Measurements from ENCODE around the gene C11orf87.
A peak's percentile ranks its signal among the peaks of the same experiment; 100 is the strongest.

Gene C11orf87

DNA sequence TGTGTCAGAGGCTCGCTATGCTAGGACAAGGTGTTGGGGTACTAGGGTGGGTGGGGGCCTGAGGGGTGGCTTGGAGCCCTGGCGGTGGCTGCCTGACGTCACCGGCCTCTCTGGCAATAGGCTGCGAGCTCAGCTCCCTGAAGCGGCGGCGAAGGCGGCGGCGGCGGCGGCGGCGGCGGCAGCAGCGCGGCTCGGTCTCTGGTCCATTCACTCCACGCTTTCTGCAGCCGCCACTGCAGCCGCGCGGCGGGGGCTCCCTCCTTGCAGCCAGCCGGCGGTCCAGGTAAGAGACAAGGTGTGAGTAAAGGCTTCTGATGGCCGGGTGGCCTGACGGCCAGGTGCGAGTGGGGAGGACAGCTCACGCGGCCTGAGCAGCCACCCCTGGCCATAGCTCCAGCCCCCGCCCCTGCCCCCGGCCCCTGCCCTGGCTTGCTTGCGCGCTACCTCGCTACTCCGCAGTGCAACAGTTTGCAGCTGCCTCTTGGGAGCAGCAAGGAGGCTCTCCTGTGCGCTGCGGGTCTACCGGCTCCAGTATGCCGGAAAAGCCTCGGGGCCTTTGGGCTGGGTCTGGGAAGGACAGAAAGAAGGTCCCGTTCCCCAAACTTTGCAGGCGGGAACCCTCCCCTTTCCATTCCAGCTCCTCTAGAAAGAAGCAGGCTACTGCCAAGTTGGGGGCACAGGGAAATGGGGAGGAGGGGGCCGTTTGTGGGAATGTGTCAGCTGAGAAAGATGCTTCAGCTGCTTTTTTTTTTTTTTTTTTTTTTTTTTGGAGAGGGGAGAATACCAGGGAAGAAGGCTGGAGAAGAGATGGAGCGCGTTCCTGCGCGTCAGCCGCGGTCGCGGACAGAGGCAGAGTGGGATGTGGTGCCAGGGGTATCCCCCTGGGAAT lies at the start of gene C11orf87:
TSS of gene C11orf87 (plus strand) at position 210 of the 889 bp plus-strand sequence. CDS start 1,444 bp downstream, outside the sequence.
- DNase-seq, result no peak

DNA sequence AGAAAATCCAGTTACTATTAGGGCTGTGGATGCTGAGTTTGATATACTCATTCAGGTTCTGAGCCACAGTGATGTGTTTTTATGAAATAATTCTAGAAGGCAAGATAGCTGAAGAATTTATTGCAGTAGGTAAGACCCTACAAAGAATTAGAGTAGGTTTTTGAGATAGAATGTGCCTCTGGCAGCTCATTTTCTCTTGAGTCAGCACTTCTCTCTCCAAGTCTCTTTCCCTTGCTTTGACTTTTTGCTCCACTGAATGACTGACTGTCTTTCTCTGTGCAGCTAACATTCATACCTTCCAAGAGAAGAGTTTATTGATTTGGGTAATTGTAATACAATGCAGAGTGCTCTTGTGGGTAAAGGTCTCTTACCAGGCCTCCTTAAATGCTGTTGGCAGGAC lies 48.0 kb upstream of the C11orf87 start:
- DNase-seq, result no peak

DNA sequence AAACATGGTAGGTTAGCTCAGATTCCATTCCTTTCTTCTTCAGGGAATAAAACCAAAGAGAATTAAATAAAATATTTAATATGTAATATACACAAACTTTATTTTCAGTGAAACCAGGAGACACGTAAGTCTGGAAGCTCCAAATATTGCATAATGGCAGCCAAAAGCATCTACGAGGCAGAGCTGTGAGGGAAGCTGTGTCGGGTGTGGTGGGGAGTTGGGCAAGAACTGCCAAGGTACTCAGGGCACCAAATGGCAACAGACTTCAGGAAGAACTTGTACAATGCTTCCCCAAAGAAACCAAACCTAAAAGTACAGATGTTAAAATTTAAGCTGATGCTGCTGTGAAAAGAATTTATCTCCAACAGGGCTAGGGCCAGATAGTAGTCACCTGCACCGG lies 47.5 kb upstream of the C11orf87 start:
- no peak for DNase-seq

- DNase-seq, result no peak
Observed at GRCh38 chr11:109377039-109377742, 44.8 kb upstream of the C11orf87 start.

GRCh38 chr11:109378034-109378433 lies 44.0 kb upstream of the C11orf87 start:
- DNase-seq, result no peak

DNA sequence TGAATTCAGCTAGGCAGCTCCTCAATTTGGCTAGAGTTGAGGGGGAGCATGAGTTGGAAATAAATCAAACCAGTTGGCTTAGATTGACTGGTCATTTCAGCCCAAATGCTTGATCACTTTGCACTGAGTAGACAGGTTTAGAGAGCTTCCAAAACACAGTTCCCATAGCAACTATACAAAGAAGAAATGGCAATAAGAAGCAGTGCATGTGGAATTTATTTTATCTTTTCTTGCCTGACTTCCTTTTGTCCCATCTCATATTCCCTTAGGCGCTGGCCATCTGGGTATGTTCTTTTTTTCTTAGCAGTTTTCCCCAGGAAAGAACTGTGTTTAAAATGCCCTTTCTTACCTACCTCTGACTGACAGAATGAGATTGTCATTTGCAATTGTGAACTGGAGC lies 38.7 kb upstream of the C11orf87 start:
- DNase-seq, result peak; percentile 50

DNA sequence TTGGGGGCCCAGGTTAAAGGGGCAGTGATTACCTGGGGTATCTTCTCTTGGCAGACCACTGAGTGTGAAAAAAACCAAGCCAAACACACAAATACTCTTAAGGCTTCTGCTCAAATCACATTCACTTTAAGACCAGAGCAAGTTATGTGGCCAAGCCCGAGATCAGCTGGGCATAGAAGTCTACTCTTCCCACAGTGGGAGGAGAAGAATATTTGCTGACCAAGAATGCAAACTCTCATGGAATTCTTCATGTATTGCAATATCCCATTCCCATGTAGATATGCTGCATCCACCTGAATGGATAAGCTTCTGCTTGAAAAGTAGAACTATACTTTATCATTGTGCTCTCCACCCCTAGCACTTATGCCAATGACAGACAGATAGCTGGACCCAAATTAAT lies 37.1 kb upstream of the C11orf87 start:
- DNase-seq, result no peak

- no peak for DNase-seq
Observed at GRCh38 chr11:109388982-109389381, 33.0 kb upstream of the C11orf87 start.

GRCh38 chr11:109390752-109391151 lies 31.2 kb upstream of the C11orf87 start:
- no peak for DNase-seq

DNA sequence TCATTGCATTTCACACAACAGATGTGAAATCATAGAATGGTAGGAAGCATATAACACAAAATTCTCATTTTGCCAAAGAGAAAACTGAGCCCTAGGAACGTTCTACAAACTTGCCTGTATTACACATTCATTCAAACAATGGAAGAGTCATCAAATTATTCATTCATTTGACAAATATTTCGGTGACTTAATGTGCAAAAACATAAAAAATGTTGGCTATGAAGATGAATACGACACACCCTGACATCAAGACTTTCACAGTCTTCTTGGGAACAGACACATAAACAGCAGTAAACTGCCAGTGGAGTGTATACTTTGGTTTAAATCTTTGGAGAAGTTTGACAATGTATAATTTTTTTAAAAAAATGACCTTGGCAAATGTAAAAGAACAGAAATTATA lies 20.4 kb upstream of the C11orf87 start:
- DNase-seq, result no peak

GRCh38 chr11:109405671-109406070 lies 16.3 kb upstream of the C11orf87 start:
- no peak for DNase-seq

DNA sequence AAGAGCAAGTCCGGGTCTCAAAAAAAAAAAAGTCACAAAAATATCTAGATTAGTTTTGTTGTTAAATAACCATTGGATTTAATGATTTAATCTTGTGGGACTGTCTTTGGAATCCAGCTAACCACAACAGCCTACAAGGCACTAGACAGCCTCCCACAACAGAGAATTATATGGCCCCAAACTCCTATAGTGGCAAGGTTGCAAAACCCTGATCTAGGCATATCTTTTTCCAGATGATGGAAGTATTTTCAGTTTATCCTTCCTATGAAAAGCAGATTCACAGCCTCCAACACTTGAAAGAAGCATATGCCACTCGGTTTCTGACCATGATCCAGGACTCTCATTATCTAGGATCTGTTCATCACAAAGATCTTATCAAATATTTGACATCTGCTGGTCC lies 5.4 kb upstream of the C11orf87 start:
- DNase-seq, result no peak

- DNase-seq, result no peak
Observed at GRCh38 chr11:109422870-109423465, 978 bp downstream of the C11orf87 start.

DNA sequence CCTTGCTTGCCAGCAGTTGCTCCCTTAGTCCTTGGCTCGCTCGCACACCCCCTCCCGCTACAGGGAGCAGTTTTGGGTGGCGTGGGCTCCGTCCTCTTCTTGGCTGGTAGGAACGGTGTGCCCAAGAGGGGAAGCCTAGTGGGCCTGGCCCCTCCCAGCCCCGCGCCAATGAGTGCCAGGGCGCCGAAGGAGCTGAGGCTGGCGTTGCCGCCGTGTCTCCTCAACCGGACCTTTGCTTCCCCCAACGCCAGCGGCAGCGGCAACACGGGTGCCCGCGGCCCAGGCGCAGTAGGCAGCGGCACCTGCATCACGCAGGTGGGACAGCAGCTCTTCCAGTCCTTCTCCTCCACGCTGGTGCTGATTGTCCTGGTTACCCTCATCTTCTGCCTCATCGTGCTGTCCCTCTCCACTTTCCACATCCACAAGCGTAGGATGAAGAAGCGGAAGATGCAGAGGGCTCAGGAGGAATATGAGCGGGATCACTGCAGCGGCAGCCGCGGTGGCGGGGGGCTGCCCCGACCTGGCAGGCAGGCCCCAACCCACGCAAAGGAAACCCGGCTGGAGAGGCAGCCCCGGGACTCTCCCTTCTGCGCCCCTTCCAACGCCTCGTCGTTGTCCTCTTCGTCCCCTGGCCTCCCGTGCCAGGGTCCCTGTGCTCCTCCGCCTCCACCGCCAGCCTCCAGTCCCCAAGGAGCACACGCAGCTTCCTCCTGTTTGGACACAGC lies 1.6 kb downstream of the C11orf87 start:
- DNase-seq, result no peak

- no peak for DNase-seq
Observed at GRCh38 chr11:109424901-109425300, 2.9 kb downstream of the C11orf87 start.

DNA sequence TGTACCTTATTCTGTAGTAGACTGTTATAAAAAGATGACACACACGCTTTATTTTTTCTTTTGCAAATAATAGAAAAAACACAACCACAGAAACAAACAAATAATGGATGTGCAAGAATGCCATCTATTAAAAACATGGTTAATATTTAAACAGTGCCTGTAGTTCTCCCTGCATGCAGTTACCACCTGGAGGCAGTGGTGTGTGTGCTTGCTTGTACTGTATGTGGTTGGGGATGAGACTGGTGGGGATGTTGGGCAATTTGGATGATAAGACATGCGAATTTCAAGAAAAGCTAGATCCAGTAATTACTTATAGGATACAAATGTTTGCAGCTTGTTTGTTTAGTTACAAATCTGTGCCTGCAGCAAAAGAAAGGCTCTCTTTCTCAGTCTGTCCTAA lies 3.6 kb downstream of the C11orf87 start:
- DNase-seq, result no peak

DNA sequence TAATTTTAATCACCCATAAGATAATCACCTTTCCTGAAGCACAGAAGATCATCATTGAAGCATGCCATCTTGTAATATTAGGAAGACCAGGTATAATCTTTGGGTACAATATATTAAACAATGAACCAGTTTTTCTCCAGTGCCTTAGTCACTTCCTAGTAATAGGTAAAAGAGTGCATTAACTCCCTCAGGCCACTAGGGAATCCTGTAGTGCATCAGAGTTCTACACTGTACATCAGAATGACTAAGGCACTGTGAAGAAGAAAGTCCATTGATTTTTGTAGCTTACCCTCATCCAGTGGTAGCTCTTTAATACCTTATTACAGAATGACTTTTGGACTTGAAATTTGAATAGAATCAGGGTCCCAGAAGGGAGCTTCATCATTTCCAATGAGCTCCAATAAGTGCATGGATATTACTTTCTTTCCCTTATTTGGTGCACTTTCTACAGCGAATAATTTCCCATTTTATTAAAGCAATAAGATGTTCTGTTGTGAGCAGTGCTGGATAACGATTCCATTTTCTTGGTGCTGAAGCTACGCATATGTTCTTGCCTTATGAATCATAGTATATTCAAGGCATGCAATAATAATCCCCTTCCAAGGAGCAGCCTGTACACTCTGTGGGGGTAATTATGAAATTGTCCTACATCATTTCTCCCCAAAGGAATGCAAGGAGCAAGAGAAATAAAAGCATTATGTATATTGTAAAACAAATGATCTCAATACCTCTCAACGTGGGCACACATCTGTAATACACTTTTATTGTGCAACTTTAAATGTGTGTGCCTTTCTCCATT lies 4.7 kb downstream of the C11orf87 start:
- DNase-seq, result no peak

- no peak for DNase-seq
Observed at GRCh38 chr11:109432105-109432504, 10.1 kb downstream of the C11orf87 start.

DNA sequence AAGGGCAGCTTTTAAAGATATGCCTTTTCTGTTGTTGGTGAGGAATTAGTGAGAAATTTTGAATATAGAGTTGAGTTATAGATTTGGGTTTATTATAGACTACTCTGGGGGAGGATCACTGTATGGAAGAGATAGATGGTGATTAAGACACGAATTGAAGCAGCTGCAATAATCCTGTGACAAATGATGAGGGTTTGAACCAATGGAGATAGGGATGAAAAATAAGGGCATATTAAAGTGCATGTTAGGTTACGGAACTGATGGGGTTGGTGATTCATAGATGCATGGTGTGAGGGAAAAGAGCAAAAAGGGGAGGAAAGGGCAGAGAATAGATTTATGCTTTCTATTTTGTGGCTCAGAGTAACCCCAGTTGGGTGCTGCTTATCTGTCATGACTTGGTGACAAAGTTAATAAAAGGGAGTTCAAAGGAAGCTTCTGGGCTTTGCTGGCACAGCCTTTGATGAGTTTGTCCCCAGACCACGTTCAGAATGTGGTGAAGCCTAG lies 11.8 kb downstream of the C11orf87 start:
- no peak for DNase-seq

DNA sequence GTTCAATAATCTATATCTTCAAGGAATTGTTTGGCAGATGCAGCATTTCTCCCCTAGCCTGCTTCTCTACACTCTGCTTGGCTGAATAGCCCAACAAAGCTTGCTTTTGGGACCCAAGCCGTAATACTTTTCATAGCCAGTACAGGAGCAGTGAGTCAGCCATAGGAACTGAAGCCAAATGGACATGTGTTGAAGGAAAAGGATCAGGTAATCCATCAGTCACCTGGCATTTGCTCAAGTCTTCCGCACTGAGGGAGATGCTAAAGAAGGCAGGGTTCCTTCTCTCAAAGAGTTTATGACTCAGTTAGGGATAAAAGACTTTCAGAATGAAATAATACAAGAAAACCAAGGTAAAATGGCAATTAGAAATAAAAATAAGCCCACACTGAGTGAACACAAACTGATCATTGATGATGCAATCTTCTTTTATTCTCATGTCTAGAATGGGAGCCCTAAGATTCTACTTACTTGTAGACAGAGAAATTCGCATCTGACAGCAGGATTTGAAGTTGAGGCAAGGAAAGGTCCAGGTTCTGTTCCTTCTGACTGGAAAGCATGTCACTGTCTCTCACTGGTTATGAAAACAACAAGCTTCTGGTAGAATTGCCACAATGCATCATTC lies 13.2 kb downstream of the C11orf87 start:
- DNase-seq, result peak; percentile 94

GRCh38 chr11:109439684-109440083 lies 17.7 kb downstream of the C11orf87 start:
- DNase-seq, result peak; percentile 55

DNA sequence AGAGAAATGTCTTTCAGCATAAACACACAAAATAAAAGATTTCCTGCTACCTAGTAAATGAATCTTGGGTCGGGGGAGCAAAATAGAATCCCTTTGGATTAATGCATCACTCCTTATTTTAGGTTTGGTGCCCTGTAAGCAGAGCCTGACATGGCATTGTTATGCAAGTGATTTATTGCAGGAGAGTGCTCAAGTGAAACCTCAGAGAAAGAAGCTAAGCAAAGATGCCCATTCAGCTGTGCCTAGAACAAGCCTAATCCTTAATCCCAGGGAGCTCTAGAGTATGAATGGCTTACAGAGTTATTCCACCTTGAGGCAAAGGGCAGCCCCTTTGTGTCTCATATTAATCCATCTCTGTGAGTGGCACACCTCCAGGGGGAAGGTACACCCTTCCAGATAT lies 21.1 kb downstream of the C11orf87 start:
- no peak for DNase-seq
